ENCODE measurements around the gene FNDC10. TPM values are rescaled to one million over a fixed set of nuclear protein-coding genes. Genes with fewer than 3 reads are reported as not detected.

Gene FNDC10
- total RNA-seq, 1 donor from 2014 or later, result 2.2 TPM

DNA sequence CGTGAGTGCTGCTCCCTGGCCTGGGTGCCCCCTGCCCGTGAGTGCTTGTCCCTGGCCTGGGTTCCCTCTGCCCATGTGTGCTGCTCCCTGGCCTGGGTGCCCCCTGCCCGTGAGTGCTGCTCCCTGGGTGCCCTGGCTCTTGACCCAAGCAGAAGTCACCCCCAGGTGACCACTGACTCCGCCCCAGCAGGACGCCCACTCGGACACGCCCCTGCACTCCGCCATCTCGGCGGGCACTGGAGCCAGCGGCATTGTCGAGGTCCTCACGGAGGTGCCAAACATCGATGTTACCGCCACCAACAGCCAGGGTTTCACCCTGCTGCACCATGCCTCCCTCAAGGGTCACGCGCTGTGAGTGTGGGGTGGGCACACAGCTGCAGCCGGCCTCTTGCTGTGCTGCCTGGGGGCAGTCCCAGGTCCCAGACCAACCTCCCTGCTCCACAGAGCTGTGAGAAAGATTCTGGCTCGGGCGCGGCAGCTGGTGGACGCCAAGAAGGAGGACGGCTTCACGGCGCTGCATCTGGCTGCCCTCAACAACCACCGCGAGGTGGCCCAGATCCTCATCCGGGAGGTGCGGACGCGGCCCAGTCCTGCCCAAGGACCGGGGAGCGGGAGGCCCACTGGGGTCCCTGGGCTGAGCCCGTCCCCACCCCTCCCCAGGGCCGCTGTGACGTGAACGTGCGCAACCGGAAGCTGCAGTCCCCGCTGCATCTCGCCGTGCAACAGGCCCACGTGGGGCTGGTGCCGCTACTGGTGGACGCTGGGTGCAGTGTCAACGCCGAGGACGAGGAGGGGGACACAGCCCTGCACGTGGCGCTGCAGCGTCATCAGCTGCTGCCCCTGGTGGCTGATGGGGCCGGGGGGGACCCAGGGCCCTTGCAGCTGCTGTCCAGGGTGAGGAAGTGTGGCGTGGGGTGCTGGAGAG, 28.2 kb upstream of the FNDC10 start:
- DNase-seq (ENCODE audit: low spot score), result no peak

DNA sequence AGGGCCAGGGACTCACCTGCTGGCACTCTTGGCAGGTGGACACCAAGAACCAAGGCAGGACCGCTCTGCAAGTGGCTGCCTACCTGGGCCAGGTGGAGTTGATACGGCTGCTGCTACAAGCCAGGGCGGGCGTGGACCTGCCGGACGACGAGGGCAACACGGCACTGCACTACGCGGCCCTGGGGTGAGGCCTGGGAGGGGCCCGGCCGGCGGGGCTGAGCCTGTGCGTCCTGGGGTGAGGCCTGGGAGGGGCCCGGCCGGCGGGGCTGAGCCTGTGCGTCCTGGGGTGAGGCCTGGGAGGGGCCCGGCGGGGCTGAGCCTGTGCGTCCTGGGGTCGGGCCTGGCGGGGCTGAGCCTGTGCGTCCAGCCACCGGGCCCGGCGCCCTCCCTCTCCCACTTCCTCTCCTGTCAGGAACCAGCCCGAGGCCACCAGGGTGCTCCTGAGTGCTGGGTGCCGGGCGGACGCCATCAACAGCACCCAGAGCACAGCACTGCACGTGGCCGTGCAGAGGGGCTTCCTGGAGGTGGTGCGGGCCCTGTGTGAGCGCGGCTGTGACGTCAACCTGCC, 27.4 kb upstream of the FNDC10 start:
- peak; percentile 17 for DNase-seq (ENCODE audit: low spot score)

DNA sequence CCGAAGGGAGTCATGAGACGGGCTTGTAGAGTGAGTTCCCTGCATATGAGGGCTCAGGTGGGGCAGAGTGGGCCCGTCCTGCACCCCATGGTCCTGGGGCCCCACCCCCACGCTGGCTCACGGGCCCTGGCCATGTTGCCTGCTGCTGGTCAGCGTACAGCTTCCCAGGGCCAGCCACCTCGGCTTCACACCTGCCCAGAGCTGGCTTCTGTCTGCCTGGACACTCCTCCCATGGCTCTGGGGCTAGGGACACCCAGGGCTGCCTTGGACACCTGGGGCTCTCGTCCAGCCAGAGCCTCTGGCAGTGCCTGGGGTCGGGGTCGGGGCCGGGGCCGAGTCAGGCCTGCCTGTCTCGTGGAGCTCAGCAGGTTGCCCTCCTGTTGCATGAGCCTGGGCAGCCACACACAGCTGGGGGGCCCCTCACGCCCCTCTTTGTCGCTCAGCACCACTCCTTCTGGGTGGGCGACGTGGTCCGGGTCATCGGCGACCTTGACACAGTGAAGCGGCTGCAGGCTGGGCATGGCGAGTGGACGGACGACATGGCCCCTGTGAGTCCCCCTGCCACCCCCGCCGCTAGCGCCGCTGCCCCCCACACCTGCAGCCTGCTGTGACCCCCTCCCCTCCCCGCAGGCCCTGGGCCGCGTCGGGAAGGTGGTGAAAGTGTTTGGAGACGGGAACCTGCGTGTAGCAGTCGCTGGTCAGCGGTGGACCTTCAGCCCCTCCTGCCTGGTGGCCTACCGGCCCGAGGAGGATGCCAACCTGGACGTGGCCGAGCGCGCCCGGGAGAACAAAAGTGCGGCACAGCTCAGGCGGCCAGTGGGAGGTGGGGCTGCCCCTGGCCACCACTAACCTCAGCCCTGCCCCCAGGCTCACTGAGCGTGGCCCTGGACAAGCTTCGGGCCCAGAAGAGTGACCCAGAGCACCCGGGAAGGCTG, 26.5 kb upstream of the FNDC10 start:
- no peak for DNase-seq (ENCODE audit: low spot score)

DNA sequence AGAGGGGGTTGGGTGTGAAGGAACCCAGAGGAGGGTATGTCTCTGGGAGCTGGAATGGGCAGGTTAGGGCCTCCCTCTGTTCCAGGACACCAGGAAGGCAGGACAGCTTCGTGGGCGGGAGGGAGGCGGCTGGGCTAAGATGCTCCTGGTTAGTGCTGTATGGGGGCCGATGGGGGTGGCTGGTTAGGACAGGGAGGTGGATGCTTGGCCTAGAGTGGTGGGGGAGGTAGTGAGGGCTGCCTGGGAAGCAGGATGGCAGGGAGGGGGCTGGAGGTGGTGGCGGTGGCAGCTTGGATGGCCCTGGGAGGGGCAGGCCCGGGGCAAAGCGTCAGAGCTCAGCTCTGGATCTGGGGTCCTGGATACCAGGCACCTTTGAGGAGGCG, 25.9 kb upstream of the FNDC10 start:
- no peak for DNase-seq (ENCODE audit: low spot score)

DNA sequence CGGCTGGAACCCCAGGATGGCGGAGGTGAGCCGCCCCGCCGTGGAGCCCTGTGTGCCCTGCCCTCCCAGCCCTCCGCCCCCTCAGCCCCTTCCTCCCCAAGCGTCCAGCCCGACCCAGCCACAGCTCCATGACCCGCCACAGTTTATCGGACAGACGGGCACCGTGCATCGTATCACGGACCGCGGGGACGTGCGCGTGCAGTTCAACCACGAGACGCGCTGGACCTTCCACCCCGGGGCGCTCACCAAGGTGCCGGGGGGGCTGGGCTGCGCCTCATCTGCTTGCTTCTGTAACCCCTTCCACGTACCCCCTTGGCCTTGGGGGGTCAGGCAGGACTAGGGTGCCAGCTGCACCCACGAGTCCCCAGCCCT, 25.5 kb upstream of the FNDC10 start:
- no peak for DNase-seq (ENCODE audit: low spot score)

DNA sequence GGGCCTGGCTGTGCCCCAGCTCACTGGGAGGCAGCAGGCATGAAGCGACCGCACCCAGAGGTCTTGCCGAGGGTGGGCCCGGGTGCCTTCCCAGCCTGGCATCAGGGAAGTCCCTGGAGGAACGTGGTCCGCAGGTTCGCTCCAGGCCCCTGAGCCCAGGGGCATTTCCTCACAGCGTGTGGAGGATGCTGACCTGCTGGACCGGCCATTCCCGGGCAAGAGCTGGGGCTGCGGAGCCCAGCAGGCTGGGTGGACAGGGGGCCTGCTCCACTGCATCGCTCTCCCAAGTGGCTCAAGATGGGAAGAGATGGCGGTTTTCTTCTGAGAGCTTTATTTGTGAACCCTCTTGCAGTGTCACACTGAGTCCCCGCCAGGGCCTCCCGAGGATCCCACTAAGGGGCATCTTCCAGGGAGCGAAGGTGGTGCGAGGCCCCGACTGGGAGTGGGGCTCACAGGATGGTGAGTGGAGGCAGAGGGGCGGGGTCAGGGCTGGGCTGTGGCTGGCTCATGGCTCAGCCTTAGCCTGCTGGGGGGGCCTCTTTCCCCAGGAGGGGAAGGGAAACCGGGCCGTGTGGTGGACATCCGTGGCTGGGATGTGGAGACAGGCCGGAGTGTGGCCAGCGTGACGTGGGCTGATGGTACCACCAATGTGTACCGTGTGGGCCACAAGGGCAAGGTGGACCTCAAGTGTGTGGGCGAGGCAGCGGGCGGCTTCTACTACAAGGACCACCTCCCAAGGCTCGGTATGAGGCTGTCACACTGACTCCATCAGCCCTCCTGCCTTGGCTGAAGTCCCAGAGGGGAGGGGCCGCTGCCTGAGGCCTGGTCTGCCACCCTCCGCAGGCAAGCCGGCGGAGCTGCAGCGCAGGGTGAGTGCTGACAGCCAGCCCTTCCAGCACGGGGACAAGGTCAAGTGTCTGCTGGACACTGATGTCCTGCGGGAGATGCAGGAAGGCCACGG, 24.8 kb upstream of the FNDC10 start:
- peak; percentile 77 for DNase-seq (ENCODE audit: low spot score)

DNA sequence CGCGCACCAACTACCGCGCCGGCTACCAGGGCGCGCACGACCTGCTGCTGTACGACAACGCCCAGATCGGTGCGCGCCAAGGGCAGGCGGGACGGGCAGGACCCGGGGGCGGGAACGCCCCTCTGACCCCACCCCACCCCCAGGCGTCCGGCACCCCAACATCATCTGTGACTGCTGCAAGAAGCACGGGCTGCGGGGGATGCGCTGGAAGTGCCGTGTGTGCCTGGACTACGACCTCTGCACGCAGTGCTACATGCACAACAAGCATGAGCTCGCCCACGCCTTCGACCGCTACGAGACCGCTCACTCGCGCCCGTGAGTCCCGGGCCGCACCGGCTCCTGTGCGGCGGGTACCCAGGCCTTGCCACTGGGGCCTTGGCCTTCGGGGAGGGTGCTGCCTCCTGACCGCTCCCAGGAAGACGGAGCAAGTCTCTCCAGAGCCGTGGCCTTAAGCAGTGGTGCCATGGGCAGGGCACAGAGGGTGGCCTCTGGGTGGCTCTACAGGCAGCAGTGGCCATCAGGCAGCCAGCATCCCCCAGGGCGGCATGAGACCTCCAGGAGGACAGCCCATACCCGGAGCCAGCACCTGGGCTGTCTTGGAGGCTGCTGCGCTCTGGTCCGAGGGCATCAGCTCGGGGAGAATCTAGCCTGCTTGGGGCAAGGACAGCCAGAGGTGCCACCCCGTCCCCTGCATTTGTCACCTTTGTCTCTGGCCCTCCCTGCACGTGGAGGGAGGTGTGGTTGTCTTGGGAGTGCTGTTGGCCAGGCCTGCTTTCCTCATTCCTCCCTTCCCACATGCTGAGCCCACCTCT, 23.9 kb upstream of the FNDC10 start:
- no peak for DNase-seq (ENCODE audit: low spot score)

DNA sequence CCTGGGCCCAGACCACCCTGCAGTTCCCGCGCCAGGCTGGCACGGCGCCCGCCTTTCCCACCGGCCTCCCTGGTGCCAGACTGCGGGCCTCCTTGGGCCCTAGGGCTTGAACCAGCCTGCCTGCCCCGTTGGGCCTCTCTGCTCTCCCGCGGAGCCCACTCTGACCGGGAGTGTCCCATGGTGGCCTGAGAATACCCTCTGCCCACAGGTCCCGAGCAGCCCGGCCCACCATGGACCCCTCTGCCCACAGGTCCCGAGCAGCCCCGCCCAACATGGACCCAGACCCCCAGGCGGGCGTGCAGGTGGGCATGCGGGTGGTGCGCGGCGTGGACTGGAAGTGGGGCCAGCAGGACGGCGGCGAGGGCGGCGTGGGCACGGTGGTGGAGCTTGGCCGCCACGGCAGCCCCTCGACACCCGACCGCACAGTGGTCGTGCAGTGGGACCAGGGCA, 23.3 kb upstream of the FNDC10 start:
- no peak for DNase-seq (ENCODE audit: low spot score)

DNA sequence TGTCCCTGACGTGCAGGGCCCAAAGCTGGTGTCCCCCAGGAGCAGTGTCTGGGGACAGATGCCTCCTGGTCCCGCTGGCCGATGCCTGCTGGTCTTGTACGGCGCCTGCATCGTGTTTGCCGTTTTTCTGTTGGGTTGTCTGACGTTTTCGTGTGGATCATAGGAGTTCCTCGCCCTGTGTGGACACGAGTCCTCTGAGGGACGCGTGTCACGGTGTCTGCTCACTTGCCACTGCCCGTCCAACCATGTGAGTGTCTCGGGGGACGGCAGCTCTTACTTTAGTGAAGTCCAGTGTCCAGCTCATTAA, 22.8 kb upstream of the FNDC10 start:
- DNase-seq (ENCODE audit: low spot score), result no peak

DNA sequence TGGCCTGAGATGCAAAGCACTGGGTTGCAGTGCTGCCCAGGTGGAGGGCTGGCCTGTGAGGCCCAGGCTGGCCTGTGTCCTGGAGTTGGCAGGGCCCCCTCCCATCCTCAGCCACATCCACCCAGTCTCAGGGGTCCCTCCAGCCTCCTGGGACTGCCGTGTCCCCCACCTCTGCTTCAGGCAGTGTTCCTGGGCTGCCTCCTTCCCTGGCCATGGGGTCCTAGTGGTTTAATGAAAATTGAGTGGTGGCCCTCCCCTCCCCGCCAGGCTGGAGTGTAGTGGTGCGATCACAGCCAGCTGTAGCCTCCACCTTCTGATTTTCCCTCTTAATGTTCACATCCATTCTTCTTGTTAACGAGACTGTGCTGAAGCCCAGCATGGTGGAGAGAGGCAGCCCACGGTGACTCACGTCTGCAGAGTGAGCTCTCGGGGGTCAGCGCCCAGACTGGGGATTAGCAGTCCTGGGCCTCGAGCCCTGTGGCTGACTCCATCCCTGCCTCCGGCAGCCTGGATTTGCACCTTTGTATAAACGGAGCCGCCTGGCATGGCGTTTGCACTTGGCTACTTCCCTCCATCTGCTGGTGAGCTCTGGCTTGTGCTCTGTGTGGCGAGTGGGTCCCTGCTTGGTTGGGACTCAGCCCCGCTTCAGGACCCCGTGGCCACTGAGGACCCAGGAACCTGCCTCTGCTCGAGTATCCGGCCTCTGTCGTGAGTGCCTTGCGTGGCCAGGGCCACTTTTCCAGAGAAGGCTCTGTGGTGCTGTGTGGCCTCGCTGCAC, 22.3 kb upstream of the FNDC10 start:
- peak; percentile 79 for DNase-seq (ENCODE audit: low spot score)

DNA sequence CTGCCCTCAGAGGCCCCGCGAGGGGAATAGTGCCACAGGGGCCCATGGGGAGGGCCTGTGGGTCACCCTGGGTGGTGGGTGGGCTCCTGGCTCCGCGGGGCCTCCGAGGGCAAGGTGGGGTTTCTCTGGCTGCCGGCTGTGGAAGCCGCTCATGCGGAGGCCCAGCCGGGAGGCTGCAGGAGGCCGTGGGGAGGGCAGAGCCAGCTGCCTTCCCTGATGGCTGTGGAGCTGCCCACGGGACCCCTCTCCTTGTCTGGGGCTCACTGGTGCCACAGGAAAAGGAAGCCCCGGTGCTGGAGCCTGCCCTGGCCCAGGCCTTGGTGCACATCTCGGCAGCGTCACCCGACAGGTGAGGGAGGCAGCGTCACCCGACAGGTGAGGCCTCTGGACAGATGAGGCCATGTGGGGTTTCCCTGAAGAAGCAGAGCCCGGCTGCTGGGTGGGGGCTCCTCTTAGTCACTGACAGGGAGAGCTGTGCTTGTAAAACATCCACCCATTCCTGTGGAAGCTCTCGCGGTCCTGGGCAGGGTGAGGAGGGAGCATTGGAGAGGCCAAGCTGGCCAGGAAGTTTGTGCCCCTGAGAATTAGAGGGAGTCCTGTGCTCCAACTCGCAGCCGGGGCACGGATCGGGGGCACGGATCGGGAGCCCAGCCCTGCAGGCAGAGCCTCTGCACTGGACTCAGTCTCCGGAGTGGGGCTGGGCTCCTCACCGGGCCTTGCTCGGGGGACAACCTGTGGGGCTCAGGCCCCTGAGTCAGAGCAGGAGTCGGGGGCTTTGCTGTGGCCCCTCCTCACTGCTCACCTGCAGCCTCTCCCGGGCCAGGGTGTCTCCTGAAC, 21.5 kb upstream of the FNDC10 start:
- DNase-seq (ENCODE audit: low spot score), result peak; percentile 48

DNA sequence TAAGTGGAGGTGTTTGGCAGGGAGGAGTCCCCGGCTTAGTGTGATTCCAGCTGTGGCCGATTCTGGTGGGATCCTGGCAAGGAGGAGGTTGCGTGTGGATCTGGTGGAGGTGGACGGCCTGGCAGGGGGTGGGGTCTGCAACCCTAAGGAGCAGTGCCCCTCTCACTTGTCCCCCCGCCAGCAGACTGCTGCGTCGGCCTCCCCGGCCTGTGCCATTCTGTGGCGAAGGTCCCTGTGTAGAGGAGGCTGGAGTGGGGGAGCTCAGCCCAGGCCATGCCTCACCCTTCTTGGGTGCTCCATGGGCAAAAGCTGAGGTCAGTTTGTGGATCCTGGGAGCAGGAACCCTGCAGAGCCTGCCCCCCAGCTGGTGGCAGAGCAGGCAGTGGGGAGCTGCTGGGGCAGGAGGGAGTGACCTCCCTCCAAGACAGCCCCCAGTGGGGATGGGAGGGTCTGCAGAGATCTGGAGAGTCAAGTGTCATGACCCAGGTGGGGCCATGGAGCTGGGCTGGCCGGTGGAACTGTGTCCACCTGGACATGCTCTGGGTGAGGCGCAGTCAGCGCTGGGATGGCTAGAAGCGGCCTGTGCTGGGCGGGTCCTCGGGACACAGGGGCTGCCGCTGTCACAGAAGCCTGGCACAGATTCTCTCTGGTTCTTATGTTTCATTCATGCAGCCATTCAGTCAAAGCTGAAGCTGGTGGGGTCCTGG, 20.7 kb upstream of the FNDC10 start:
- no peak for DNase-seq (ENCODE audit: low spot score)

DNA sequence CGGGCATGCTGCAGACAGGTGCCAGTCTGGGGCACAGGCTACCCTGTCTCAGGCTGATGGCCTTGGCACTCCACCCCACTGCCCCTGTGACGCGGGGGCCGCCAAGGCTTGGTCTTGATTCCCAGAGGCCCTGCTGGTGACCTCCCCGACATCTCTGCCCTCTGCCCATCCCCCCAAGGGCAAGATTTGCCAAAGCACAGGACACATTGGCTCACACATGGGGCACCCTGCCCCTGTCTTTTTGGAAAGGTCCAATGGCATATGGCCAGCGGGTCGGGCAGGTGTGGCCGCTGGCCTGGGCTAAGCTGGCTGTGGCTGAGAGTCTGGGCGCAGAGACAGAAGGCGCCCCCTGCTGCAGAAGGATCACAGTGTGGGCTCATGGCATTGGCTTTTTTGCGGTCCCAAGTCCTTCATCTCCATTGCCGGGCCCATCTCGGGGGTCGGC, 20.0 kb upstream of the FNDC10 start:
- no peak for DNase-seq (ENCODE audit: low spot score)

DNA sequence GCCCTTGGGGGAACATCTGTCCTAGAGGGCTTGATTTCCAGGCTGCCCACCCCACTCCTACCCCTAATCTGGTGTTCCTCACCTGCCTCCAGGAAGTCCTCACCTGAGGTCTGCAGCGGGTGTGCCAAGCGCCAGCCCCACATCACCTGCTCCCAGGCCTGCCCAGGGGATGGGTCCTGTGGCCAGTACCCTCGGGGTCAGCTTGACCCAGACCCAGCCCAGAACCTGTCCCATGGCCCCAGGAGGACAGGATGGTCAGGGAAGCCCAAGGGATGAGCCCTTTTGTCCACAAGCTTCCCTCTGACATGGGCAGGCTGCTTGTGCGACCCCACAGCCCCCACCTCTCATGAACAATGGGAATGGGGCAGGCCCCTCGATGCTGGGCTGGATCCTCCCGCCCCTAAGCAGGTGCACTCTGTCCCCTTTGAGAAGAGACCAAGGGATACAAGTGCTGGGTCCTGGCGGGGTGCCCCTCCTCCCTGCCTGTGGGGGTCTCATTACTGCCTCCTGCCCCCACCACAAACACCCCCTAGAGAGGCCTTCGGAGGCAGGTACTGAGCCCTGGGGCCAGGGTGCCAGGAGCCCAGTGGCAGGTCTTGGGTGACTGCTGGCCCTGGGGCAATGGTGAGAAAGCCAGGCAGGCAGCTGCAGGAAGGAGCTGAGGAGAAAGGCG, 18.6 kb upstream of the FNDC10 start:
- DNase-seq (ENCODE audit: low spot score), result no peak

DNA sequence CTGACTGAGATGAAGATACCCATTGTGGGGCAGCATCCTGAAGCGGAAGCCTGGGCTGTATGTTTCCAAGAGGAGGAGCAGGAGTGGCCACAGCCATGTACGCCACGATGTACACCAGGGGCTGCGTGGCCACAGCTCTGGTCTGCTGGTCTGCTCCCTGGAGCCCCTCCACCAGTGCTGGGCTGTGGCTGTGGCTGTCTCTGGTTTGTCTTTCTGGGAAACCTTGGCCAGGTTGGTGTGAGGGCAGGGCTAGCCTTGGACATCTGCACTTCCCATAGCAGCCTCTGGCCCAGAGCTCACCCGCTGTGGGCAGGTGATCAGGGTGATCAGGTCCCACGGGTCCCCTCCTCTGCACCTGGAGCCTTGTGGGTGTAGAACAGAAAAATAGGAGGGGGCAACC, 18.0 kb upstream of the FNDC10 start:
- DNase-seq (ENCODE audit: low spot score), result no peak

DNA sequence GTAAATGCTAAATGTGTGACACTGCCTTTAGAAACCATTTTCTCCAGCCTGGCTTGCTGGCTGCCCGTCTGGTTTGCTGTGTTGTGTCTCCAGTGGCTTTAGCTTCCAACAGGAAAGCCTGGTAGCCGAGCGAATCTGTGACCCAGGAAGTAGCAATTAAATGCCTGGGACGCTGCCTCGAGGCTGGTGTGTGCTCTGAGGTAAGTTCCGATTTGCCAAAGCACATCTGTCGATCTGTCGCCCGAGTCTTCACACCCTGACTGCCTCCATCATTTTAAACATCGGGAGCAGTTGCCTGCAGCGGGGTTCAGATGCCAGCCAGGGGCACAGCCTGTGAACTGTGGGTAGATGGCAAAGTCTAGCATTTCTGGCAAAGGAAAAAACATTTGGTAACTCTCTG, 17.6 kb upstream of the FNDC10 start:
- DNase-seq (ENCODE audit: low spot score), result no peak

DNA sequence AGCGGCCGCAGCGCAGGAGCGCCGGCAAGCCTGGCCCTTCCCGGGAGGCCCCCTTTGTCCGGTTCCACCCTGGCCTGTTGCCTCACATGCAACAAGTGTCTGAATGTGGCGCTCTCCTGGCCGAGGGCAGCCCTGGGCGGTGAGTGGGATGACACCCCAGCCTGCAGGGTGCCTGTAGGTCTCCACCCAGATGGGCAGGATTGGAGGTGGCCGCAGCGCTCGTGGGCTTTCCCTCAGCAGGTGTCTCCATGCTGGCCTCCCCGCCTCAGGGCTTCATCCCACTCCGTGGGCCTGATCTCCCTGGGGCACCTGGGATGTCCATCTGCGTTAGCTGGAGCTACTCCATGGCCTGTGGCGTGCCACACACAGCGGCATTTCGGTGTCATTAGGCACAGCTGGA, 16.9 kb upstream of the FNDC10 start:
- DNase-seq (ENCODE audit: low spot score), result no peak

Measured in umbilical cord (tissue), 2 donors.